ENCODE results near the gene SETDB2.

Gene SETDB2

GRCh38 chr13:49428041-49428763, 15.9 kb upstream of the SETDB2 start:
- DNase-seq (ENCODE audit: low read depth in 2 of 2), result no peak

- no peak for DNase-seq (ENCODE audit: low read depth in 2 of 2)
Measured at GRCh38 chr13:49429121-49429520, 15.0 kb upstream of the SETDB2 start.

GRCh38 chr13:49435992-49436391, 8.1 kb upstream of the SETDB2 start:
- no peak for DNase-seq (ENCODE audit: low read depth in 2 of 2)

GRCh38 chr13:49436890-49437289, 7.2 kb upstream of the SETDB2 start:
- DNase-seq (ENCODE audit: low read depth in 2 of 2), result no peak

DNA sequence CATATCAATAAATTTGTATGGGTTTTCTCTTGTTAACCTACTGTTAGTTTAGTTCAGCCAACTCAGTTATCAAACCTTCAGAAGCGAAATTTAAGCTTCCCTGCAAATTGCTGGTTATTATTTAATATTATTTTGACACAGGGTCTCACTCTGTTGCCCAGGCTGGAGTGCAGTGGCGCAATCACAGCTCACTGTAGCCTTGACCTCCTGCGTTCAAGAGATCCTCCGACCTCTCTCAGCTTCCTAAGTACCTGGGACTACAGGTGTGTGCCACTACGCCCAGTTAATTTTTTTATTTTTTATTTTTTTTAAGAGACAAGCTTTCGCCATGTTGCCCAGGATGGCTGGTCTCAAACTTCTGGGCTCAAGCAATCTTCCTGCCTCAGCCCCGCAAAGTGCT, 6.4 kb upstream of the SETDB2 start:
- DNase-seq (ENCODE audit: low read depth in 2 of 2), result no peak

GRCh38 chr13:49439609-49440008, 4.5 kb upstream of the SETDB2 start:
- no peak for DNase-seq (ENCODE audit: low read depth in 2 of 2)

- DNase-seq (ENCODE audit: low read depth in 2 of 2), result no peak
Measured at GRCh38 chr13:49441312-49441711, 2.8 kb upstream of the SETDB2 start.

- DNase-seq (ENCODE audit: low read depth in 2 of 2), result no peak
Measured at GRCh38 chr13:49441846-49442245, 2.2 kb upstream of the SETDB2 start.

DNA sequence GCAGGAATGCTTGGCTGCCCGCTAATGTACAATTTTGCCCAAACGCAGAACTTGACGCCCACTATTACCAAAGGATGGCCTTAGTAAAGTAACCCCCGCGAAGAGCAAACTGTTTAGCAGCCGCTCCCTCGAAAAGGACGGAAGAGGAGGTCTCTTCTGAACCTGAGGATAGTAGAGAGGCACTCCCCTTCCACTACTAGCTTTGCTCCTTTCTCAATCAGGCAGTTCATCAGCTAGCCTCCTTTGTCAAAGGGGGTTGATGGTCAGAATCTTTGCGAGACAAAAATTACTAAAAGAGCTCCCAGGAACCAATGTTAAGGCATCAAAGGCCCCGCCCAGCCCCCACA, 744 bp upstream of the SETDB2 start:
- DNase-seq (ENCODE audit: low read depth in 2 of 2), result no peak

- peak in 1 of 2 donors; percentile 2 for DNase-seq (ENCODE audit: low read depth in 2 of 2)
Measured at GRCh38 chr13:49444524-49445395, 686 bp downstream of the SETDB2 start.

DNA sequence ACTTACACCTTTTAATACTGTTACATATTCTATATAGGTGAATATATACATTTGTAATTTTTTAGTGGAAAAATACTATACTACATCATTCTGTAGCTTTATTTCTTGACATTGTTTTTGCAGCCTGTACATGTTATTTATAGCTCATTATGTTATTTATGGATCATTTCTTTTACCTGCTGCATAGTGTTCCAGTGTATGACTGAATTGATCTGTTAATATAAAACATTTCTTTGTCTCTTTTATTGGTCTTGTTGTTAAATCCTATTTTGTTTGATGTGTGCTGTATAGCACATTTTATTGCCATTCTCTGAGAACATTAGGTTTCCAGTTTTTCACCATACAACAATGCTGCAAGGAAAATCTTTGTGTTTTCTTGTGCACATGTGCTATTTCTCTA, 2.4 kb downstream of the SETDB2 start:
- no peak for DNase-seq (ENCODE audit: low read depth in 2 of 2)

GRCh38 chr13:49448753-49449152, 4.7 kb downstream of the SETDB2 start:
- no peak for DNase-seq (ENCODE audit: low read depth in 2 of 2)

DNA sequence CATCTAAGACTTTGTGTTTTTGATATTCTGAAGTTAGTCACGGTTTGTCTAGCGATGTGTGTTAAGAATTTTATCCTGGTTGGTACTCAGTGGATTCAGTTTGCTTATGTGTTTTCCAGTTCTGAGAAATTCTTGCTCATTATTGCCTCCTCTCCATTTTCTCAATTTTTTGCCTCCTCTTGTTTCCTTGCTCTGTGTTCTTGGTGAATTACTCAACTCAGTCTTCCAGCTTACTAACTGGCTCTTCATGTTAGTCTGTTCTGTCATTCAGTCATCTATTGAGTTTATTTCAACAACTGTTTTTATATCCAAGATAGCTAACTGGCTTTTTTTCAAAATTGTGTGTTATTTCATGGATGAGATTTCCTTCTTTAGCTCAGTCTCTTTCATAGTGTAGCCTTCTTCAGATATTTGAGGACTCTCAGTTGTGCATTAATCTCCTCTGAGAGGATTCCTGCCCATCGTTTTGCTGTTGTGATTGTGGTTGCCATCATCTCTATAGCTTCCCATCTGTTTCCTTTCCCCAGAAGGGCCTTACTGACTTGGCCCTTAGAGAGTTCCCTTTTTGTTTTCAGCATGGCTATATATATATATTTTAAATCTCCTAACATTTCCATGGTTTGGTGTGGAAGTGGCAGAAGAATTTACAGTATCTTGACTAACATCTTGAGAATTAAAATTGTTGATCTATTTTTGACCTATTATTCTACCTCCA, 6.2 kb downstream of the SETDB2 start:
- no peak for DNase-seq (ENCODE audit: low read depth in 2 of 2)

DNA sequence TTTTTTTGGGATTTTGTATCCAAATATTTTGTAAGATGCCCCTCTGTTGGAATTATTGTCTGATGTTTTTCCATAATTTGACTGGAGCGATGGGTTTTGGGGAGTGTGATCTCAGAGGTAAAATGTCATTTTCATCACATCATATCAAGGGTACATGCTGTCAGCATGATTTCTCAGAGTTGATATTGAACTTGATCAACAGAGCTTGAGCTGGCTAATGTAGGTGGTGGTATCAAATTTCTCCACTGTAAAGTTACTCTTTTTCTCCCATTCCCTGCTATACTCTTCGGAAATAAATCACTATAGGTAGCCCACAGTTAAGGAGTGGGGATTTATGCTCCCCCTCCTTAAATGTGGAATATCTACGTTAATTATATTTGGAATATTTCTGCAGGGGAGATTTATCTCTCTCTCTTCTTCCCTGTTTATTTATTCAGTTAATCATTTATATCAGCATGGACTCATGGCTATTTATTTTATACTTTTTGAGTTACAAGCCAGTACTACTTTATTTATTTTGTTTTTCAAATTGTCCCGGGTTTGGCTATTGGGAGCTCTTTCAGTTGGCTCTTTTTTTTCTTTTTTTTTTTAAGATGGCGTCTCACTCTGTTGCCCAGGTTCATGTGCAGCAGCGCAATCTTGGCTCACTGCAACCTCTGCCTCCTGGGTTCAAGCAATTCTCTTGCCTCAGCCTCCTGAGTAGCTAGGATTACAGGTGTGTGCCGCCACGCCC, 8.8 kb downstream of the SETDB2 start:
- DNase-seq (ENCODE audit: low read depth in 2 of 2), result no peak

DNA sequence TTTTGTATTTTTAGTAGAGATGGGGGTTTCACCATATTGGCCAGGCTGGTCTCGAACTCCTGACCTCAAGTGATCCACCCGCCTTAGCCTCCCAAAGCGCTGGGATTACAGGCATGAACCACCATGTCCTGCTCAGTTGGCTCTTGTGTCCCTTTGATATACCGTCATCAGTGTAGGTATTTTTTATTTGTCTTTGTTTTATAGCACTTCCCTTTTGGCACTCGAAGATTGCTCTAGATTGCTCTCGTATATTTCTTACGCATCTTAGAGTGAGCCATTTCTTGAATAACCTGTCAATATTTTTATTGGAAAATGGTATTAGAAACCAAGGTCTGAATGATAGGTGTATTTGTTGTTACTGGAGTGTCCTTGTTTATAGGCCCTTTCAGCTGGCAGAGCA, 9.4 kb downstream of the SETDB2 start:
- DNase-seq (ENCODE audit: low read depth in 2 of 2), result no peak

DNA sequence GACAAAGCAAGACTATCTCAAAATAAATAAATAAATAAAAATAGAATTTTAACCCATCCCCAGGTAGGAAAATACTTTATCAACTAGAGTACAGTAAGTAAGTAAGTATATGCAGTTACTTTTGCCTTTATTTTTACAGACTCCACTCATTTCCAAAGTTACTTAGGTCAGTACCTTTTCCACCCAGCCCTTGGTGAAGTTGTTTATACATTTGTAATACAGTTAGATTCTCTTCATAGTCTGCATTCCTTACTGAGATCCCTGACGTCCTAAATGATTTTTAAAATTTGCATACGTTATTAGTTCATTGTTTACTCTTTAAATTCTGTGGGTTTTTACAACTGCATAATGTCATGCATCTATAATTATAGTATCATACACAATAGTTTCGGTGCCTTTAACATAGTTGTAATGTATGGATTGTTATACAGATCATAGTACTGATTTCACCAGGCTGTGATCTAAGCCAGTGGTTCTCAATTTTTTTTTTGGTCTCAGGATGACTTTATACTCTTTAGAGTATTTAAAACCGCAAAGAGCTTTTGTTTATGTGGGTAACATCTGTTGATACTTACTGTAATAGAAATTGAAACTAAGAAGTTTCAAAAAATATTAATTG, 10.4 kb downstream of the SETDB2 start:
- no peak for DNase-seq (ENCODE audit: low read depth in 2 of 2)

- DNase-seq (ENCODE audit: low read depth in 2 of 2), result no peak
Measured at GRCh38 chr13:49455007-49455398, 10.9 kb downstream of the SETDB2 start.

- DNase-seq (ENCODE audit: low read depth in 2 of 2), result no peak
Measured at GRCh38 chr13:49456156-49456555, 12.1 kb downstream of the SETDB2 start.

- DNase-seq (ENCODE audit: low read depth in 2 of 2), result no peak
Measured at GRCh38 chr13:49457221-49457620, 13.1 kb downstream of the SETDB2 start.

DNA sequence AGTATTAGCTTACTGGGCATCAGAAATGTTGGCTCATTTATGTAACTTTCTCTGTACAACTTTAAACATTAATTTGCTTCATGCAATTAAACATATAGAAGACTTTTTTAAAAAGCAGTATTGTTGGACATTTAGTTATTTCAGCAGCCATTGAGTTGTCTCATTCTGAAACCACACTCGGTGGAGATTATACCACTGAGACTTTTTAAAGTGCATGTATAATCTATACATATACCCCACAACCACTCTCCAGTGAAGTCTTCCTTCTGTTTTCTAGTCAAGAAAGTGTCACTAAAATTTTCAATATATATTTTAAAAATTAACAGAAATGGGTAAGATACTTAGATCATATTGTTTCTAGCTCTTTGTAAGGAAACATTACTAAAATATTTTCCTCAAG, 15.5 kb downstream of the SETDB2 start:
- DNase-seq (ENCODE audit: low read depth in 2 of 2), result no peak

- DNase-seq (ENCODE audit: low read depth in 2 of 2), result no peak
Measured at GRCh38 chr13:49464085-49464484, 20.0 kb downstream of the SETDB2 start.

Data from stimulated activated CD4-positive, alpha-beta T cell treated with anti-CD3 and anti-CD28 coated beads, Interleukin-15, amount 100 ng/mL, for 48 hours (primary cell).